GM19468 (cell line): ENCODE measurements around the gene CYB5A.

Experiments
- ATAC-seq: cut with Tn5 transposase; IDR thresholded peaks from one replicate; pipeline ENCODE4 v1.9.1; 2021; ENCODE audit warnings: mild to moderate bottlenecking, moderate library complexity, moderate number of reproducible peaks; ENCODE audit not compliant: unreplicated experiment; ENCODE audit errors: extremely low read depth

CYB5A gene

GRCh38 chr18:74281011-74281979, 10.5 kb downstream of the CYB5A start:
- no peak for ATAC-seq

DNA sequence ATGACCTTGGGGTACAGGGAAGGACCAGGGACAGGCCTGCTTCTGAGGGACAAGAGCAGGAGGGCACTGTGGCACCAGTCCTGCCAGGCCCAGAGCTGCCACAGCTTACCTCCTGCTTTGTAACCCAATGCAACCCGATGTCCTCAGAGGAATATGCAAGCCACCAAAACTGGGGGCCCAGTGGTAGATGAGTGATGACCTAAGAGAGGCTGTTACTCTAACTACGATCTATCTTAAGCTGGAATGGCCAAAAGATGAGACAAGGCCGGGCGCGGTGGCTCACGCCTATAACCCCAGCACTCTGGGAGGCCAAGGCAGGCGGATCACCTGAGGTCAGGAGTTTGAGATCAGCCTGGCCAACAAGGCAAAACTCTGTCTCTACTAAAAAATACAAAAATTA, 12.8 kb downstream of the CYB5A start:
- no peak for ATAC-seq

DNA sequence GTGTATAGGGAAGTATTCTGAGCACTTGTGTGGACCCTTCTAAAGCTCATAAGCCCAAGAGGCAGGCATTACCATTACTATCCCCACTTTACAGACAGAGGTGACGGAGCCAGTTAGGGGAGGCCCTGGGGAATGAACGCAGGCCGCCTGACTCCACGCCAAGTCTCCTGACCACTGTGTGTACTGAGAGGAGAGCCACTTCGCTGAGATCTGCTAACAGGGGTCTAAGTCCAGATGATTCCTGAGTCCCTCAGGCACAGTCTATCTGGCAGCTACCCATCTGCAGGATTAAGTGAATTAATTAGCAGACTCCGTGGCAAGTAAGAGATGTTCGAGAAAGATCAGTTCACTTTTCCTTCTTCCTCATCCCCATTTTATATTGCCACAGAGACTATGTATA, 13.7 kb downstream of the CYB5A start:
- no peak for ATAC-seq

- ATAC-seq, result no peak
Measured at GRCh38 chr18:74277296-74277695, 14.5 kb downstream of the CYB5A start.

- no peak for ATAC-seq
Measured at GRCh38 chr18:74276609-74277008, 15.2 kb downstream of the CYB5A start.

DNA sequence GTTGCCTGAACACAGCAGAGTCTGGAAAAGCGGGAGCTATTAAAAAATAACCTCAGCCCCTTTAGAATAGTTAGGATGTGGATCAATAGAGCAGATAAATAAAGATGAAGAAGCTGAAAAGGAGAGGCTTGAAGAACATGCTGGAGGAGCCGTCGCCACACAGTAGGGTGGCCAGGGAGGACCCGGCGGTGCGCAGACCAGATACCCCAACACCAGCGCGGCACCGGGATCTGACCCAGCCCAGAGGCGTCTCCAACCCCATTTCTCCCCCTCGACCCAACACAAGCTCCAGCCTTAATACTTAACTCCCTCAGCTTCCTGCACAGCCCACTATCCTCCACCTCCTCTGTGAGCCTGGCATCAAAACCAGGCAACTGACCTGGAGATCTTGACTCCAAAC, 16.0 kb downstream of the CYB5A start:
- ATAC-seq, result no peak

- ATAC-seq, result no peak
Measured at GRCh38 chr18:74274700-74275099, 17.1 kb downstream of the CYB5A start.

DNA sequence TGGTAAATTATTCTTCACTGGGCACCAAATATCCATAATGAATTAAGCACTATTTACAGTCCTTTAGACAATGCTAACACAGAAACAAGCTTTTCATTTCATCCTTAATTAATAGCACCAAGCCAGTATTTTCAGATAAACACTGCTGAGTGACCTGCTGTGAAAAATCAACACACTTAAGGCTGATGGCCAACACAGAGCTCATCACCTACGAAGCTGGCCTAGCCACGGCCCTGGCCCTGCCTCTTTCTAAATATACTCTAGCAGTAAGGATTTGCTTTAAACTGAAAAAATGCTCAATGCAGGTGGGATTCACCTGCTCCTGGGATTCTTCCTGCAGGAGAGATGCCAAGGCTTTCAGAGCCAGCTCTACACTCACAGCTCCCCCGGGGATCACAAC, 18.4 kb downstream of the CYB5A start:
- no peak for ATAC-seq

DNA sequence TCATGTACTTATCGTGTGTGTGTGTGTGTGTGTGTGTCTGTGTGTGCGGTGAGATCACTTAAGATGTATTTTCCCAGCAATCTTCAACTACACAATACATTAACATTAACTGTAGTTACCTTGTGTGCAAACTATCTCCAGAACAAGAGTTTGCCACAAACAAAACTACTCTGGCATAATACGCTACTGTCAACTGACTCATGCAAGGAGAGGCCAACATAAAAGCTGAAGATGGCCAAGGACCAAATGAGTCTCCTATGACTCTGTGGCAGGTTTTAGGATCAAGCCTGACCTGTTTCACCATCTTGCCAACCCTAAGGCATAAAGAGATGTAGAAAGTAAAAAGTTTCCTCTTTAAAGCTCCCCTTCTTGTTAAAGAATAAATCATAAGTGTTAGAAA, 20.1 kb downstream of the CYB5A start:
- no peak for ATAC-seq

- no peak for ATAC-seq
Measured at GRCh38 chr18:74268933-74269620, 22.7 kb downstream of the CYB5A start.

DNA sequence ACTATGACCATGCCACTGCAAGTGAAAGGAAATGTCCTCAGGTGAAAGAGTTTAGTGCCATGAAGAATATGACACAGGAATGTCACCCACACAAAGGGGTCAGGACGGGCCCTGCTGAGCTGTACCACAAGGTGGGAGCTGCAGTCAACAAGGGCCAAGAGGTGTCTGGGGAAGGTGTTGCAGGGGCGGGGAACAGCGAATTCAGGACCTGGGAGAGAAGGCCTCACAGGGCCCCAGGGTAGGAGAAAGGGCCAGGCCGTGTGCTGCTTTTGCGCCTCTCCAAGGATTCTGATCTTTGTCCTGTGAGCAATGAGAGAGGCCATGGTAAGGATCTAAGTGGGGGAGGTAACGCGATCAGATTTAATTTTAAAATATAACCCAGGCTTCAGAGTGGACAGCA, 23.6 kb downstream of the CYB5A start:
- no peak for ATAC-seq

- ATAC-seq, result no peak
Measured at GRCh38 chr18:74266161-74266560, 25.6 kb downstream of the CYB5A start.

DNA sequence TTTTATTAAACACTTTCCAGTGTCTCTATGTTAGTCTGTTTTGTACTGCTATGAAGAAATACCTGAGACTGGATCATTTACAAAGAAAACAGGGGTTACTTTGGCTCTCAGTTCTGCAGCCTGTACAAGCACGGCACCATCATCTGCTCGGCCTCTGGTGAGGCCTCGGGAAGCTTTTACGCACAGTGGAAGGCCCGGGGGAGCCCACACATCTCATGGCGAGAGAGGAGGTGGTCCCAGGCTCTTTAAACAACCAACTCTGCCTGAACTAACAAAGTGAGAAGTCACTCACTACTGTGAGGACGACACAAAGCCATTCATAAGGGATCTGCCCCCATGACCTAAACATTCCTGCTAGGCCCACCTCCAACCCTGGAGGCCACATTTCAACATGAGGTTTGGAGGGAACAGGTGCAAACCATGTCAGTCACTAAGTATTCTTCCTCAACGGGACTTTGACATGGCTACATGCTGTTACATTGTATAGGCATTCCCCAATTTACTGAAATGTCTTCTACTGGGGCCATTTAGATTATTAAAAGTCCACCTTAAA, 26.1 kb downstream of the CYB5A start:
- ATAC-seq, result no peak

- ATAC-seq, result peak; percentile 92
Measured at GRCh38 chr18:74264303-74265020, 27.3 kb downstream of the CYB5A start.

DNA sequence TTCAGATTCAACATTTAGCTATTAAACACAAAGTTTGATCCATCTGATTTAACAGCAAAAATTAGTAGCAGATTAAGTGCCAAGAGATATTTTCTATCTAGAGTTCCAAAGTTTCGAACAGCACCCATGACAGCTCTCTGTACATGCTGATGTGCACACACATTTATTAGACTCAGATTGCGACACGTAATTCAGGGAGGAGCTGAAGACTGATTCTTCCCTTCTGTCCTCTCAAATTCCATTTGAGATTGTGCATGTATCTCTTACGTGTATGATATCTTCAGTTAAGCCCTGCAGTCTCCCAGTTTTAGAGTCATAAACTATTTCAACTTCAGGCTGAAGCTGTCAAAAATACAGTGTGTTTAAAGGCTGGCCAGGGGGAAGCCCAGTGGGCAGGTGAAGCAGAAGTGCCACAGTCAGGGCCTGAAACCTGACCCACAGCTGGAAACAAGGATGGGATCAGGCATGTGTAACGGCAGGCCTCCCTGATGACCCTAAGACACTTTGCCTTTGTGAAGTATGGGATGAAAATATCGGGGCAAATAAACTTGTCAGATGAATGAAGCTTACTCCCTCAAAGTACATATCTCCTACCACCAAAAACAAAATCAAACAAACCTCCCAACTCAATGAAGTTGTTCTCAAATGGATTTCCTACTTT, 30.6 kb downstream of the CYB5A start:
- ATAC-seq, result no peak

DNA sequence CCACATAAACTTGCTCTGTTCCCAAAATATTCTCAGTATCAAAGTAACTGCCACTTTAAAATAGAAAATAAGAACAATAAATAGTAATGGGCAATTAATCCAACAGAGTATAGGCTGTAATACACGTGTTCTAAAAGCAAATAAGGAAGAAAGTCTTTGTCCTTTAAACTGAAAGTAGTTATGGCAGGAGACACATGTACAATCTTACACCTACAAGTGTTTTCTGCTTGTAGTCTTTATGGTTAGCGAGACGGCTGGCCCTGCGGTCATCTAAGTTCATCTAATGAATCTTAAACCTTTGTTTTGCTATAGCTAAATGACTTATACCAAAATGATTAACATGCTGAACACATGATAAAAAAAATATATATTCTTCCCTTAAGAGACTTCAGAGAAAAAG, 32.4 kb downstream of the CYB5A start:
- ATAC-seq, result no peak

GRCh38 chr18:74257083-74257482, 34.7 kb downstream of the CYB5A start:
- ATAC-seq, result no peak

DNA sequence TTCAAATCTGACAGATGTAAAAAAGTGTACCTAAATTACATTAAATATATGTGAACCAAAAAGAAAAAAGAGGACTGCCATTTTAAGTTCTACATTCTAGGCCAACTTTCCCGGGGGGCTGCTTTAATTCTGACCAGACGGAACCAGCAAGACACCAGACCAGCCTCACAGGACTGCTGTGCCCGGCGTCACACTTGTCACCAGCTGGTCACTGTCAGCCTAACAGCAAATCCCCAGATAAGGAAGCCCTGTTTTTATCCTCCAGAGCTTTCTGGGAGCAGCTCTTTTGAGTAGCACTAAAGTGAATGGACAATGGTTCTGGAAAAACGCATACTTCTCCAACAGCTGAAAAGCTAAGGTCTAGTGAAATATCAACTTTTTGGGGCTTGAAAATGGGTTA, 35.6 kb downstream of the CYB5A start:
- ATAC-seq, result no peak

- ATAC-seq, result no peak
Measured at GRCh38 chr18:74255131-74255616, 36.6 kb downstream of the CYB5A start.

DNA sequence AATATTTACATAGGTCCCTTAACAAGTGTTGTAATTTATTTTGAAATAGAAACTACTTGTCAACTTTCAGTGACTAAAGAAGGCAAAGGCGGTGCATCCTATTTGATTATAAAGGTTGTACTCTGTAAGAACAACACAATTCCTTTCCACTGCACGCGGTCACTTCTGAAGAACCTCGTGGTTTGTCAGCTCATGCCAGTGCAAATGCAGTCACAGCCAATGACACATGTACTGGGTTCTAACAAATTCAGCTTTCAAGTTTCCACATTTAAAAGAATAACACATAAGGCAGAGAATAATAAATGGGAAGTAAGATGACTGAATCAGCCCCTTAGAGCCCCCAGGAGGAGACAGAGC, 39.7 kb downstream of the CYB5A start:
- no peak for ATAC-seq
